ENCODE results near the gene PTPRA. TPM values are rescaled to one million over a fixed set of nuclear protein-coding genes. Genes with fewer than 3 reads are reported as not detected.
A peak's percentile ranks its signal among the peaks of the same experiment; 100 is the strongest.

Gene PTPRA
- total RNA-seq, 2 experiments from 2014 or later: 65.4 to 69.5 TPM

- Histone ChIP-seq H3K4me3 (ENCODE audit: low read length) (no peak overlapping the region), H3K27me3 (ENCODE audit: control insufficient read depth in 1 of 2, insufficient read depth in 2 of 2, low read length in 2 of 2) (no peaks in the 10 kb centered on the region), H3K27ac (ENCODE audit: low read depth in 1 of 2, low read length in 2 of 2) (no peak overlapping the region), H3K36me3 (ENCODE audit: insufficient read depth, low read length) (peaks cover 19% of the 10 kb centered on the region), H3K4me1 (ENCODE audit: insufficient read depth, low read length) (peaks cover 5% of the 10 kb centered on the region), H3K9me3 (ENCODE audit: control insufficient read depth in 1 of 2, insufficient read depth in 1 of 2, low read length in 2 of 2) (no peaks in the 10 kb centered on the region)
- Mint-ChIP-seq H3K9me3 (no peaks in the 10 kb centered on the region), H3K4me3 (no peak overlapping the region), H3K36me3 (ENCODE audit: low read depth) (peaks cover 28% of the 10 kb centered on the region), H3K27me3 (no peaks in the 10 kb centered on the region), H3K4me1 (ENCODE audit: low read depth) (peaks cover 11% of the 10 kb centered on the region), H3K27ac (no peak overlapping the region)
- TF ChIP-seq, protein P1, sequence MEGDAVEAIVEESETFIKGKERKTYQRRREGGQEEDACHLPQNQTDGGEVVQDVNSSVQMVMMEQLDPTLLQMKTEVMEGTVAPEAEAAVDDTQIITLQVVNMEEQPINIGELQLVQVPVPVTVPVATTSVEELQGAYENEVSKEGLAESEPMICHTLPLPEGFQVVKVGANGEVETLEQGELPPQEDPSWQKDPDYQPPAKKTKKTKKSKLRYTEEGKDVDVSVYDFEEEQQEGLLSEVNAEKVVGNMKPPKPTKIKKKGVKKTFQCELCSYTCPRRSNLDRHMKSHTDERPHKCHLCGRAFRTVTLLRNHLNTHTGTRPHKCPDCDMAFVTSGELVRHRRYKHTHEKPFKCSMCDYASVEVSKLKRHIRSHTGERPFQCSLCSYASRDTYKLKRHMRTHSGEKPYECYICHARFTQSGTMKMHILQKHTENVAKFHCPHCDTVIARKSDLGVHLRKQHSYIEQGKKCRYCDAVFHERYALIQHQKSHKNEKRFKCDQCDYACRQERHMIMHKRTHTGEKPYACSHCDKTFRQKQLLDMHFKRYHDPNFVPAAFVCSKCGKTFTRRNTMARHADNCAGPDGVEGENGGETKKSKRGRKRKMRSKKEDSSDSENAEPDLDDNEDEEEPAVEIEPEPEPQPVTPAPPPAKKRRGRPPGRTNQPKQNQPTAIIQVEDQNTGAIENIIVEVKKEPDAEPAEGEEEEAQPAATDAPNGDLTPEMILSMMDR (IDR thresholded peaks at IDR 0.05): no peak
- ATAC-seq (ENCODE audit: poor library complexity) (no peak), DNase-seq (no peak)
- CTCF ChIA-PET: interaction anchor here (0.7 kb wide), 1 partner anchor 88 kb away, joined by 4 read pairs; no protein-coding TSS in a partner anchor
- intact Hi-C loops (cut with DNase I, micrococcal nuclease): loop anchor here (5.0 kb wide), 1 partner anchor 109 kb away; the partner anchor contains the start of gene PTPRA (in 2 of the 2)
- POLR2A ChIA-PET: interaction anchor here (0.7 kb wide), 1 partner anchor 59 kb away, joined by 3 read pairs; no protein-coding TSS in a partner anchor
Observed at GRCh38 chr20:2981646-2982045, 108.4 kb downstream of the PTPRA start.

- Histone ChIP-seq H3K4me3 (ENCODE audit: low read length) (peak overlapping the region; percentile 30), H3K4me1 (ENCODE audit: insufficient read depth, low read length) (peaks cover 5% of the 10 kb centered on the region), H3K27ac (ENCODE audit: low read depth in 1 of 2, low read length in 2 of 2) (no peak overlapping the region), H3K36me3 (ENCODE audit: insufficient read depth, low read length) (peaks cover 38% of the 10 kb centered on the region), H3K9me3 (ENCODE audit: control insufficient read depth in 1 of 2, insufficient read depth in 1 of 2, low read length in 2 of 2) (no peaks in the 10 kb centered on the region), H3K27me3 (ENCODE audit: control insufficient read depth in 1 of 2, insufficient read depth in 2 of 2, low read length in 2 of 2) (no peaks in the 10 kb centered on the region)
- intact Hi-C loops (cut with DNase I, micrococcal nuclease): loop anchor here (5.0 kb wide), 1 partner anchor 111 kb away; the partner anchor contains the start of gene PTPRA (in 2 of the 2)
- no peaks in the 10 kb centered on the region for H3K9me3 Mint-ChIP-seq
- H3K4me3 Mint-ChIP-seq: no peak overlapping the region
- CTCF ChIA-PET: interaction anchor here (0.6 to 0.7 kb wide), 2 partner anchors 234 to 1960 kb away, joined by 3 to 5 read pairs; no protein-coding TSS in a partner anchor
- H3K36me3 Mint-ChIP-seq (ENCODE audit: low read depth): peaks cover 18% of the 10 kb centered on the region
- POLR2A ChIA-PET: no interaction called here
- TF ChIP-seq, protein P1 (IDR thresholded peaks at IDR 0.05): no peak
- DNase-seq (no peak), ATAC-seq (ENCODE audit: poor library complexity) (no peak)
- no peaks in the 10 kb centered on the region for H3K27me3 Mint-ChIP-seq
- H3K27ac Mint-ChIP-seq: no peak overlapping the region
- H3K4me1 Mint-ChIP-seq (ENCODE audit: low read depth): peaks cover 7% of the 10 kb centered on the region
Observed at GRCh38 chr20:2983508-2983907, 110.2 kb downstream of the PTPRA start.

- H3K27ac ChIP-seq (ENCODE audit: low read depth in 1 of 2, low read length in 2 of 2): peak overlapping the region in 1 of 2 donors; percentile 25
- Mint-ChIP-seq H3K4me1 (ENCODE audit: low read depth) (peaks cover 5% of the 10 kb centered on the region), H3K27me3 (no peaks in the 10 kb centered on the region), H3K9me3 (no peaks in the 10 kb centered on the region), H3K4me3 (no peak overlapping the region), H3K36me3 (ENCODE audit: low read depth) (peaks cover 15% of the 10 kb centered on the region), H3K27ac (no peak overlapping the region)
- H3K36me3 ChIP-seq (ENCODE audit: insufficient read depth, low read length): peaks cover 43% of the 10 kb centered on the region
- ChIA-PET CTCF (interaction anchor here (0.6 to 0.7 kb wide), 2 partner anchors 235 to 1959 kb away, joined by 3 to 5 read pairs; no protein-coding TSS in a partner anchor), POLR2A (no interaction called here)
- H3K27me3 ChIP-seq (ENCODE audit: control insufficient read depth in 1 of 2, insufficient read depth in 2 of 2, low read length in 2 of 2): no peaks in the 10 kb centered on the region
- DNase-seq (peak in 2 of 14 experiments; percentile 8 to 24), ATAC-seq (ENCODE audit: poor library complexity) (no peak)
- intact Hi-C loops (cut with DNase I, micrococcal nuclease): loop anchor here (5.0 kb wide), 1 partner anchor 112 kb away; the partner anchor contains the start of gene PTPRA (in 2 of the 2)
- H3K4me3 ChIP-seq (ENCODE audit: low read length): peak overlapping the region; percentile 30
- peaks cover 5% of the 10 kb centered on the region for H3K4me1 ChIP-seq (ENCODE audit: insufficient read depth, low read length)
- TF ChIP-seq, protein P1 (IDR thresholded peaks at IDR 0.05): no peak
- H3K9me3 ChIP-seq (ENCODE audit: control insufficient read depth in 1 of 2, insufficient read depth in 1 of 2, low read length in 2 of 2): no peaks in the 10 kb centered on the region
Observed at GRCh38 chr20:2984028-2984501, 110.8 kb downstream of the PTPRA start.

Measured in CD4-positive, alpha-beta T cell (primary cell).